HG03558 (cell line): ENCODE measurements around the gene TSPAN16.
"Not testable (repeated sequence)": the region's sequence is repeated elsewhere in the genome, so short reads cannot be mapped to it uniquely, and the experiment has no call there.

Experiments used
- ATAC-seq: cut with Tn5 transposase; IDR thresholded peaks from one replicate; pipeline ENCODE4 v1.9.1; 2021; ENCODE audit warnings: moderate number of reproducible peaks; ENCODE audit not compliant: unreplicated experiment; ENCODE audit errors: extremely low read depth

Gene TSPAN16

DNA sequence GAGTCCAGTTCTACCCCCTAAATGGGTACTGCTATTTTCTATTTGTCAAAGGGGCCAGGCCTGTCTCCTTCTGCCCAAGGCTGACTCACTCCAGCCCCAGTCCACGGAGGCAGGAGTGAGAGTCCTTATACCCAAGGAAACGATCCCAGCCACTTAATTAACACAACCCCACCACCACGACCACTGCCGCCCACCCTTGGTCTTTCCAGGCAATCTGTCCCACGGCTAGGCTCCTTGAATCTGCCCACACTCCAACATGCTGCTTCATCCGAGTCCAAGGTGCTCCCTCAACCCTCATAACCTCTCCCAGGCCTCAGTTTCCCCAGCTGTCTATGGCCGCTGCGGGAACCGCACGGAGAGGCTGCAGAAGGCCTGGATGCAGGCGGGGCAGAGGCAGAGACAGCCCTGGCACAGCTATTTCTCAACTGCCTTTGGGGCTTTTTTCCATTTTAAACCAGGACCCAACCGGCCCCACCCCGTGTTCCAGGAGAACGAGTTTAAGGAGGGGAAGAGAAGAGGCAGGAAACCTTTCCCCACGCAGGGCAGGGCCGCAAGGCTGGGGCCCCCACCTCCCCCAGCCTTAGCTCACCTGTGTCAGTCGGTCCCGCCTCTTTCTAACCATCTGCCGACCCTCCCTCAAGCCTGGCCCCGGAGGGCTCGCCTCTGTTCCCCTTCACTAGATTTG, 42.8 kb downstream of the TSPAN16 start:
- ATAC-seq = no peak

DNA sequence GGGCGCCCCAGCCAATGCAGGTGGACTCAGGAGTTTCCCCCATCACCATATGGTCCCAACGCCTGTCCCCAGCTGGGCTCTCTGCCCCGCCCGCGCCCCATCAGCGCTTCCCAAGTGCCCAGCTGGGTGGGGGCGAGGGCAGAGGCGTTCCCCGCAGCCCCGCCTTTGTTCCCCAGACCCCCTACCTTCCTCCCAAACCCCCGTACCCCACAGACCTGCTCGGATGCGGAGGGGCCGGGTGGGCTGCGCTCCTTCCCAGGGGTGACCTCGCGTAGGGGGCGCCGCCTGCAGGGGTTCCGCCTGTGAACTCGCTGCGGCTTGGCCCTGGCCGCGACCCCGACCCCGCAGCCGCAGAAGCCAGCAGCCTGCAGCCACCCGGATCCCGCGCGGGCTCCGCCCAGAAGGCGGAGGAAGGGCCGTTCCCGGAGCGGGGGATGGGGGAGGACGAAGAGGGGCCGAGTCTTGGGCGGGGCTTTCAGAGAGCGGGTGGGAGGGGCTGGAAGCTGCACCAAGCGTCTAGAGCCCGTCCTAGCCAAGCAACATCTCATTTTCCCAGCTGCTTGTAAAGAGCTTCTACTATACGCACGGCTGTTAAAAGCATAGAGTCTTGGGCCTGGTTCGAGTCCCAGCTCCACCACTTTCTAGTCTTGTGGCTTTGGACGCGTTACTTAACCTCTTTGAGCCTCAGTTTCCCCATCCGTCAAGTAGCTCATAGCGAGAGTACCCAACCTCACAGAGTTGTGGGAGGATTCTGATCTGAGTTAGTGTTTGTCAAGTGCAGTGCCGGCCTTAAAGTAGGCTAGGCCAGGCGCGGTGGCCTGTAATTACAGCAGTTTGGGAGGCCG, 43.5 kb downstream of the TSPAN16 start, which contains the start of gene RAB3D:
TSS of gene RAB3D (minus strand) at position 404 of the 845 bp plus-strand sequence. CDS start 2,258 bp downstream, outside the sequence.
- ATAC-seq = no peak

DNA sequence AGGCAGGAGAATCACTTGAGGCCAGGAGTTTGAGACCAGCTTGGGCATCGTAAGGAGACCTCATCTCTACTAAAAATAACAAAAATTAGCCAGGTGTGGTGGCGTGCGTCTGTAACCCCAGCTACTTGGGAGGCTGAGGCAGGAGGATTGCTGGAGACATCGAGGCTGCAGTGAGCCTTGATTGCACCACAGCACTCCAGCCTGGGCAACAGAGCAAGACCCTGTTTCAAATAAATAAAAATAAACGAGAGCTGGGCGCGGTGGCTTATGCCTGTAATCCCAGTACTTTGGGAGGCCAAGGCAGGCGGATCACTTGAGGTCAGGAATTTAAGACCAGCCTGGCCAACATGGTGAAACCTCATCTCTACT, 44.1 kb downstream of the TSPAN16 start:
- not testable (repeated sequence) for ATAC-seq

DNA sequence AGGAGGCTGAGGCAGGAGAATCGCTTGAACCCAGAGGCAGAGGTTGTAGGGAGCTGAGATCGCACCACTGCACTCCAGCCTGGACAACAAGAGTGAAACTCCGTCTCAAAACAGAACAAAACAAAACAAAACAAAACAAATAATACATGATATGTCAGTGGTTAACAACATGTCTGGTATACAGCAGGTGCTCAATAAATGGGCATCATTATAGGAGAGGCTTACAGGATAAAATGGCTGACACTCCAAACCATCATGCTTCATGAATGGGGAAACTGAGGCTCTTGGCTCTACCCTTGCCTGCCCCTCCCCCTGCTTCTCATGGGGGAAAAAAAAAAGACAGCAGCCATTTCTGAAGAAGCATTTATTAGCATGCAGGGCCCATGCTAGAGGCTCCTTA, 46.5 kb downstream of the TSPAN16 start:
- no peak for ATAC-seq

DNA sequence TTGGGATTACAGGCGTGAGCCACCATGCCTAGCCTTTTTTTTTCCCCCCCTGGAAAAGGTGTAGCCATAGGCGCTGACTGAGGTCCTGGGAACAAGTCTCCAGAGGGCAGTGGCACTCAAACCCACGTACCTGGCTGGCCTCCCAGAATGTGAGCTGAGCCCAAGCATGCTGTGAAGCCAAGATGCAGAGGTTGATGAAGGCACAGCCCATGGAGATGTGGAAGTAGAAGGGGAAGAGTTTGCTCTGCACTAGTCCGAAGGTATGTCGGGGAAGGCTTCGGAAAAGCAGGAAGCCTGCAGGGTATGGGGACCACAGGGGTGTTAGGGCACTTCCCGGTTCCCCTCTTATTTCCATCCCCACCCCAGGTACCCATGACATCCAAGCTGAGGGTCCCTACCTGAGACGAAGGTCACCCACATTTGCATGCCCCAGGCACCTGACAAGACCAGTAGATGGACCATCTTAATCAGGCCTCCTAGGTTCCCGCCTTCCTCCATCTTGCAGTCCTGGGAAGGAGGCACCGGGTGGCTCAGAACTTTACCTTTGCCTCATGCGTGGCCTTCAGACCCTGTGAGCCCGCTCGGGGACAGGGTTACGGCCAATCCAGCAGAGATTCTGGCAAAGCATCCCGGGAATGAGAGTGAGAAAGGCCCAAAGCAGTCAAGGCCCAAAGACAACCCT, 49.3 kb downstream of the TSPAN16 start:
- ATAC-seq = no peak

DNA sequence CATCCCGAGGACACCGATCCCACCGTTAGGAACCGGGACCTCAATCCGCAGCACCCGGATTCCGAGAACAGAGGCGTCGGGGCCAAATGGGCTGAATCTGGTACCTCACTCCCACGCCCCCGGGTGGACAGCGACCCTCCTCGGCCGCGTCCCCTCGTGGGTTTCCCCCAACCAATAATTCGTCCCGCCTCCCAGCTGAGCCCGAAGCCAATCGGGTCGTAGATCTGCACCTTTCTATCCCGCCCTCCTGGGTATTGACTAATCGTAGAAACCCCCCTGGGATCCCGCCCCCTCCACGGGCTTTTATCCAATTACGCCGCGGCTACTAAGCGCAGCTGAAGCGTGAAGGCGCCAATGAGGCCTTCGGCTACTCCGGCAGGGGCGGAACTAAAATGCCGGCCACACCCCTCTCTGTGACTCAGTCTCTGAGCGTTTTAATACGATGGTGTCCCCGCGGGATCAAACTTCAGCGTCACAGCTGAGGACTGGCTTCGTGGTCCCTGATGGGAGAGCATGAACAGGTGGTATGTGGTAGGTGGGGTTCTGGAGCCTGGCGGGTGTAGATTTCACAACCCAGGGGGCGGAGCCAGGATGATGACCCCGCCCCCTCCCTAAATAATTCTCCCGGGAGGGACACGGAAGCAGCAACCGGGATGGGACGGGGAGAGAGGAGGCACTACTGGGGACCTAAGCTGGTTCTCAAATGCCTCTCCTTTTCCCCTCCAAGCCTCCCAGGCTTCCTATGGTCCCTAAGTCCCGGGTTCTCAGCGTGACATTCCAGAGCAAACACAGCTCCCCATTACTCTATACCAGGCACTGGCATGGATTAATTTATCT, 50.4 kb downstream of the TSPAN16 start, which contains the start of the genes CCDC159 and TMEM205:
TSS of gene CCDC159 (plus strand) at position 416 of the 837 bp plus-strand sequence. CDS start at position 504, 88 bp downstream.
TSS of gene TMEM205 (minus strand) at position 165 of the 837 bp plus-strand sequence. CDS start 649 bp downstream, outside the sequence.
- peak; percentile 77 for ATAC-seq

DNA sequence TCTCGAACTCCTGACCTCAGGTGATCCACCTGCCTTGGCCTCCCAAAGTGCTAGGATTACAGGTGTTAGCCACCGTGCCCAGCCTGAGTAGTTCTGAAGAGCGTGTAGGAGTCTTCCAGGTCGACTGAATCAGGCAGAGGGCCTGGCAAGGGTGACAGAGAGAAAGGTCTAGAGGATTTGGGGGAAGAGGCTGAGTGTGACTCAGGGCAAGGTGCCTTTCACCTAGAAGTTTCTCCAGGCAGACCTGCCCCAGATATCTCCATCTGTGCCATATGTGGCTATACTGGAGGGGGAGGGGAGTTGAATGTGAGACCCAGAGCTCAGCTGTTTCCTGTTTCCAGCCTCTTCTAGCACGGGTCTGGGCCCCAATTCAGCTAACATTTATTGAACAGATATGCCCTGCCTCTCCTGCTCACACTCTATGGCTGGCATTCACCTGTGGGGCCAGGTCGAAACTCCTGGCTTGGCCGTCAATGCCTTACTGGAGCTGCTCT, 51.6 kb downstream of the TSPAN16 start:
- ATAC-seq = no peak

DNA sequence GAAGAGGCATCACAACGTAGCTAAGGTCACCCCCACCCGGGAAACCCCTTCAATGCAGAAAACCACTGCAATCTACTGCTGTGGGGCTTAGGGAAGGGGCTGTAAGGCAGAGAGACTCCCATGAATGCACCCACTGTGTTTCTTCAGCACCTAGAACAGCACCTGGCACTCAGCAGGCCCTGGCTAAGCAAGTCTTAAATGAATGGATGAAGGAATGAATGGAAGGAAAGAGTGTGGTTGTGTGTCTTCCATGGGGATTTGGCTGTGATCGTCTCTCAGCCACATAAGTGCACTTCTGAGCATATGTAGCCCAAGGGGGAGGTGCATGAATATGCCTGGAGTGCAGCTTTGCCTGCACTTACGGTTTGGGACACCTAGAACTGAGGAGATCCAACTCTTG, 53.2 kb downstream of the TSPAN16 start:
- ATAC-seq = no peak

DNA sequence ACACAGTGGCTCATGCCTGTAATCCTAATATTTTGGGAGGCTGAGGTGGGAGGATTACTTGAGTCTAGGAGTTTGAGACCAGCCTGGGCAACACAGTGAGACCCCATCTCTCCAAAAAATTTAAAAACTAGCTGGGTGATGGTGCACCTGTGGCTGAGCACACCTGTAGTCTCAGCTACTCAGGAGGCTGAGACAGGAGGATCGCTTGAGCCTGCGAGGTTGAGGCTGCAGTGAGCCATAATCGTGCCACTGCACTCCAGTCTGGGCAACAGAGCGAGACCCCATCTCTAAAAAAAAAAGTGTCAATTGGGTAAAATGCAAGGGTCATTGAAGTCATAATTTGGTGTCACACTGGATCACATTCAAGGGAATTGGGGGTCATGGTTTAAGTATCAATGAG, 58.1 kb downstream of the TSPAN16 start:
- ATAC-seq = not testable (repeated sequence)

DNA sequence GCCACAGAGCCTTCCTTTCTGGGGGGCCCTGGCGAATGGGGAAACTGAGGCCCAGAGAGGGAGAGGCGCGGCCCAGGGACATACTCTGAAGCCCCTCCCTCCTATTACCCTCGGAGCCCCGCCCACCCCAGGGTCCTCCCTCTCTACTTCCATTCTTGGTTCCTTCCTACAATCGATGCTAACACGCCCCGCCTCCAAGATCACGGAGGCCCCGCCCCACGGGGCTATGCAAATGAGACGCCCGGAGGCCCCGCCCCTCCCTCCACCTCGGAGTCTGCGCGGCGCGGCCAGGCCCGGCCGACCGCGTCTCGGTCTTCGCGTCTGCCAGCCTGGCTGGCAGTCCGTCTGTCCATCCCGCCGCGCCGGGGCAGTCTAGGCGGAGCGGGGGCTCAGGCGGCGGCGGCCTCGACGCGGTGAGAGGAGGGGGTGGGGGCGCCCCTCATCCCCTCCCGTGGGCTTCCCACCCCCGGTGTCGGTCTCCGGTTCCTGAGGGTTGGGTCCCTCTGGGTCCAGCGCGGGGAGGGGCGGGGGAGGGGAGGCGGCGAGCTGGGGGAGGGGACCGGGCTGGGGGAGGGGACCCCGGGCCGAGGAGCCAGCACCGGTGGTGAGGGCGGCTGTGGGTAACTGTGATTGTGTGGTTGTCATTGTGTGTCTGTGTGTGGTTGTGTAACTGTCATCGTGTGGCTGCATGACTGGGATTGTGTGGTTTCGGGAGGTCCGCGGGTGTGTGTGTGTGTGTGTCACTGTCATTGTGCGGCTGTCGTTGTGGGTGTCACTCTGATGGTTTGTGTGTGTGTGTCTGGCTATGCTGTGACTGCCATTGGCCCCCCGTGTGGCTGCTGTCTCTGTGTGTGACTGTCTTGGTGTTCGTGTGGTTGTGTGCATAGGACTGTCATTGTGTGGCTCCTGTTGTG, 59.5 kb downstream of the TSPAN16 start, which contains the start of gene PLPPR2:
TSS of gene PLPPR2 (plus strand) at position 273 of the 914 bp plus-strand sequence. CDS start 2,242 bp downstream, outside the sequence.
- no peak for ATAC-seq

DNA sequence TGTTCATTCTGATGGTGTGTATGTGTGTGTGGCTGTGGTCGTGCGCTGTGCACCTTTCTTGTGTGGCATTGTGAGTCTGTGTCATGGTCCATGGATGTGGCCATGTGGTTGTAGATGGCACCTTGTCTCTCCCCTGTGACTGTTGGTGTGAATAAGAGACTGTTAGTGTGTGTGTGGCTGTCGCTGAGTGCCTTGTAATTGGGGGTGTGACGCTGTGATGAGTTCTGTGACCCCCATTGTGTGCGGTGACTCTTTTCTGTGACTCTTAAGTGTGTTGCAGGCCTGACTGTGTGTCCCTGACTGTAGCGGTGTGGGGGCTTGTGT, 60.1 kb downstream of the TSPAN16 start:
- ATAC-seq = no peak

DNA sequence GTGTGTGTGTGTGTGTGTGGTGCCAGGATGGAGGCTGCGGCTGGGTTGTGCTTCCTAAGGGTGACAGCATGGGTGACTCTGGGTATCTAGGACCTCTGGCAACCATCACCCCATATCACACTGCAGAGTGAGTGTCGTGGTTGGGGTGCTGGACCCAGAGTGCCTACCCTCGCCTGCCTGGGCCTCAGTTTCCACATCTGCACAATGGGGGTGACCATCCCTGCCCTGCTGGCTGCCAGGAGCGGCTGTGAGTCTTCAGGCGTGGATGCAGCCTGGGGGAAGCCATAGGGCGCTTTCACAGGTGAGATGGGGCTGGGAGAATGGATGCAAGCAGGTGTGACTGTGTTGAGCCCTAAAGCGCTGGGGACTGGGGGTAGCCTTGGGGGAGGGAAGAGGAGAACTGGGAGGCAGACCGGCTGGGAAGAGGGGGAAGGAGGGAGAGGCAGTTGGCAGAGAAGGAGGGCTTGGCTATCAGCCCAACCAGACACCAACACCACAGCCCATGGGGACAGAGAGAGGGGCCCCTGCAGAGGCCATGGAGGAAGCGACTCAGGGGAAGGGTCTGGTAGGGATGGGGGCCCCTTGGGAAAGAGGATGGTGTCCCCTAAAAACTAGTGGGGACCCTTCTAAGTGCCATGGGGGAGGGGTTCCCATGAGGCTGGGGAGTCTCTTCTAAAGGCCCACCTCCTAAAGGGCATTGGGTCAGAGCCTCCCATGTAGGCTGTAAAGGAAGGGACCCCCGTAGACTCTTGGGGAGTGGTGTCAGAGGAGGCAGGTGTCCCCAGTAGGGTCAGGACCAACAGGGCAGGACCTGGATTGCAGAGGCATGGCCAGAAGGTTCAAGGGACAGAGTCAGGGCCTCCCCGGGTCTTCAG, 61.0 kb downstream of the TSPAN16 start:
- no peak for ATAC-seq

DNA sequence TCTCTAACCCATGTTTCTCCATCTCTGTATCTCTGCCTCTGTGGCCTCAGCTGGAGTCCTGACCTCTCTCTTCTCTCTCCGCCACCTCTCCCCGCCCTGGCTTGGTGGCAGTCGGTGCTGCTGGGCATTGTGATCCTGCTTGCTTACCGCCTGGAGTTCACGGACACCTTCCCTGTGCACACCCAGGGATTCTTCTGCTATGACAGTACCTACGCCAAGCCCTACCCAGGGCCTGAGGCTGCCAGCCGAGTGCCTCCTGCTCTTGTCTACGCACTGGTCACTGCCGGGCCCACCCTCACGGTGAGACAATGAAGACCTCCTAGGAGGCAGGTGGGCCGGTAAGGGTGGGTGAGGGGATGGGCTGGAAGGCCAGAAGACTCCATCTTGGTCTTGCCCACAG, 63.5 kb downstream of the TSPAN16 start:
- ATAC-seq = no peak

DNA sequence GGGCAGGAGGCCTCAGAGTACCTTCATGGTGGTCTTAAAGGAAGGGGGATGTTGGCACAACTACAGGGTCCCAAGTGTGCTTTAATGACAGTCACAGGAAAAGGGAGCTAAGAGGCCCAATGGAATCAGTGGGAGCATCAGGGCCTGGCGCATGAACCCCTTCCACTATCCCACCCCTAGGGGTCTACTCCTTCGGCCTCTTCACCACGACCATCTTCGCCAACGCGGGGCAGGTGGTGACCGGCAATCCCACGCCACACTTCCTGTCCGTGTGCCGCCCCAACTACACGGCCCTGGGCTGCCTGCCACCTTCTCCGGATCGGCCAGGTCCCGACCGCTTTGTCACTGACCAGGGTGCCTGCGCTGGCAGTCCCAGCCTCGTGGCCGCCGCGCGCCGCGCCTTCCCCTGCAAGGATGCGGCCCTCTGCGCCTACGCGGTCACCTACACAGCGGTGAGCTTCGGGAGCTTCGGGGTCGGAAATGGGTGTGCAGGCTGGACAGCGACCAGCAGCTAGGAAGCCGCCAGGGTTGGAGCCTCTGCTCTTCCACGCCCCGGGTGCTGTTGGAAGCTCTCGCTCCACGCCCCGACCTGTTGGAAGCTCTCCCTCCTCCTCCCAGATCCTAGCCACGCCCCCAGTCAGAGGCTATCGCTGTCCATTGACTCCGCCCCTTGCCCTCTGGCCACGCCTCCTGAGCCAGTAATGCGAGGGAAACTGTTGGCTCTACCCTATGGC, 65.2 kb downstream of the TSPAN16 start:
- ATAC-seq = no peak

DNA sequence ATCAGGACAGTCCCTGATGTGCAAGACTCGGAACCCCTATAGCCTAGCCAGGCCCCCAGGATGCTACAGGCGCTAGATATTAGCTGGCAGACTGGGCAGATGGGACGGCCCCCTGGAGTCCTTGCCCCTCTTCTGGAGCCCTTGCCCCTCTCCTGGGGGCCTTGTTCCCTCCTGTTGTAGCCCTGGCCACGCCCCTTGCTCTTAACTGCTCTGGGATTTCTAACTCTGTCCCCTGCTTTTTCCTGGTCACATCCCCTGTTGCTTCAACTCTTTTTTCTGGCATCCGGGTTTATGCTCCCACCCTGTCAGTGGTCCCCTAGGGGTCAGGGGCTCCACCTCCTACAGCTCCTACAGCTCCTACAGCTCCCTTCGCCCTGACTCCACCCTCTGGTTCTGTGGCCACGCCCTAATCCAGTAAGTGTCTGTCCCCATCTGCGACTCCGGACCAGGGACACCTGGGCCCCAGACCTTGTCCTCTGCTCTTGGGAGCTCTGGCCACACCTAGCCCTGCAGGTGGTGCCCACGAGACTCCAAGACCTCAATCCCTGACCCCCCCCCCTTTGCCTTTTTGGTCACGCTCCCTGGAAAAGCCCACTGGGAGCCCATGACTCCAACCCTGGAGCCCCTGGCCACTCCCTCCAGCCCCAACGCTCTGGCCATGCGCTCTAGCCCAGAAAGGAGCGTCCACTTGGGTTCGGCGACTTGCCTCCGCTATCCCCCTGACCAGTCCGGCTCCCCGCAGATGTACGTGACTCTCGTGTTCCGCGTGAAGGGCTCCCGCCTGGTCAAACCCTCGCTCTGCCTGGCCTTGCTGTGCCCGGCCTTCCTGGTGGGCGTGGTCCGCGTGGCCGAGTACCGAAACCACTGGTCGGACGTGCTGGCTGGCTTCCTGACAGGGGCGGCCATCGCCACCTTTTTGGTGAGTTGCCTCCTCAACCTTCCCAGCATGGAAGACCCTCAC, 66.1 kb downstream of the TSPAN16 start:
- ATAC-seq = no peak

DNA sequence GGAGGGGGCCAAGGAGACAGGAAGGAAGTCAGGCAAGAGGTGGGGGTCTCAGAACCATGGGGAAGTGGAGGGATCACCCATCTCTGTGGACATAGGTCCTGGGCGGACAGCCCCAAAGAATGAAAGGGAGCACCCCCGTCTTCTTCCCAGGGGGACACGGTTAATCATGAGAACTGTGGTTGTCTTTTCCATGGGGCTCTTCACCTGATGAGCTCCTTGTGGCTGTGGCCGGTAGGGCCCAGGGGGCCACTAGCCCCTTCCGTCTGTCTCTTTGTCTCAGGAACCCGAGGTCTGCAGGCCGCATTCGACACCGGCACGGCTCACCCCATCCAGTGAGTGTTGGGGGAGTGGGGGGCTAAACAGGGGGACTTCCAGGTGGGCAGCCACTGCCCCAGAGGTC, 67.9 kb downstream of the TSPAN16 start:
- ATAC-seq = no peak
